GM12878 (cell line): ENCODE results near the gene NKAIN2. TPM values are rescaled to one million over a fixed set of nuclear protein-coding genes. Genes with fewer than 3 reads are reported as not detected.

ENCODE experiments used
- ATAC-seq: fragments of 200-7000 bp; cut with Tn5 transposase; 3 replicates; pipeline ENCODE4 v1.9.1; 2020; ENCODE audit warnings: mild to moderate bottlenecking, moderate library complexity
- BruUV-seq: library from RNA; stranded (reverse); fragments of 400-500 nt; replicated peaks from 2 replicates; lab custom pipeline; 2021; lab: Mats Ljungman, UMichigan
- CTCF ChIA-PET: fragments of 300-600 bp; sonication (Branson Sonifier 250); formaldehyde crosslinking; extraction: SDS; loops from one replicate; lab custom pipeline; 2021; ENCODE audit warnings: inconsistent platforms; lab: Yijun Ruan, JAX
- POLR2A ChIA-PET: fragments of 350-600 bp; formaldehyde crosslinking; extraction: SDS; loops from one replicate; lab custom pipeline; 2021; ENCODE audit warnings: inconsistent platforms; lab: Charles Lee
- RAD21 ChIA-PET: fragments of 300-600 bp; sonication (Branson Sonifier 250); formaldehyde crosslinking; loops from one replicate; lab custom pipeline; 2023; ENCODE audit warnings: antibody characterized with exemption; ENCODE audit not compliant: unreplicated experiment; lab: Charles Lee
- SMC1A ChIA-PET: fragments of 300-600 bp; sonication (Branson Sonifier 250); formaldehyde crosslinking; loops from one replicate; lab custom pipeline; 2023; ENCODE audit not compliant: unreplicated experiment, uncharacterized antibody; lab: Charles Lee
- DNase-seq: peaks from one replicate; pipeline ENCODE4 v3.0.0-alpha.2; 2011; ENCODE audit warnings: low read depth, low spot score
- FAIRE-seq: peaks from 3 replicates; lab custom pipeline; 2011; peaks lifted over from hg19 to GRCh38; lab: Jason Lieb, UNC
- H2AFZ ChIP-seq: 2 replicates; pipeline ENCODE4 v1.6.0; 2011; ENCODE audit warnings: low read depth, low read length, control low read depth; ENCODE audit not compliant: control insufficient read depth
- H3K27ac ChIP-seq: 2 replicates; pipeline ENCODE4 v1.5.1; 2011; ENCODE audit warnings: control low read depth; ENCODE audit not compliant: control insufficient read depth, insufficient read depth
- H3K27me3 ChIP-seq, 2 experiments: replicated peaks in 1 of 2; 2 replicates each; pipeline versions ENCODE4 v1.6.0 to v1.6.1; 2011; ENCODE audit warnings: low read length in 1 of 2; ENCODE audit not compliant: control insufficient read depth in 2 of 2, insufficient read depth in 2 of 2
- H3K36me3 ChIP-seq, 2 experiments: 2 replicates each; pipeline ENCODE4 v1.5.1; 2011; ENCODE audit warnings: low read length in 1 of 2; ENCODE audit not compliant: control insufficient read depth in 2 of 2, insufficient read depth in 2 of 2
- H3K4me1 ChIP-seq: 2 replicates; pipeline ENCODE4 v1.6.1; 2011; ENCODE audit warnings: mild to moderate bottlenecking, low read length, moderate library complexity, mixed read lengths; ENCODE audit not compliant: control insufficient read depth, insufficient read depth
- H3K4me2 ChIP-seq: 2 replicates; pipeline ENCODE4 v1.6.0; 2011; ENCODE audit warnings: control low read depth; ENCODE audit not compliant: control insufficient read depth, insufficient read depth
- H3K4me3 ChIP-seq: fragments of 200-600 bp; sonication (generic); 2 replicates; pipeline ENCODE4 v1.5.1; 2016
- H3K79me2 ChIP-seq: 2 replicates; pipeline ENCODE4 v1.6.0; 2011; ENCODE audit warnings: low read length; ENCODE audit not compliant: control insufficient read depth, insufficient read depth
- H3K9ac ChIP-seq: 2 replicates; pipeline ENCODE4 v1.8.0; 2011; ENCODE audit warnings: low read length, control low read depth, mixed read lengths; ENCODE audit not compliant: control insufficient read depth, insufficient read depth
- H3K9me3 ChIP-seq: replicated peaks from 3 replicates; pipeline ENCODE4 v1.5.1; 2011; ENCODE audit warnings: mild to moderate bottlenecking, low read length; ENCODE audit not compliant: control insufficient read depth, insufficient read depth
- H4K20me1 ChIP-seq: 2 replicates; pipeline ENCODE4 v1.6.0; 2011; ENCODE audit not compliant: control insufficient read depth, insufficient read depth
- BACH1 ChIP-seq: fragments of 450-650 bp; IDR thresholded peaks from 2 replicates; pipeline ENCODE4 v1.6.1; 2017; ENCODE audit warnings: mild to moderate bottlenecking, borderline replicate concordance
- CBX5 ChIP-seq: sonication (generic); IDR thresholded peaks from 2 replicates; pipeline ENCODE4 v1.6.1; 2016; ENCODE audit warnings: low read depth, moderate library complexity, mild to moderate bottlenecking, inconsistent platforms
- CHD2 ChIP-seq: IDR thresholded peaks from 2 replicates; pipeline ENCODE4 v1.6.1; 2011; ENCODE audit warnings: low read depth, low read length, improper control_type of control experiment, borderline replicate concordance
- FOXM1 ChIP-seq: IDR thresholded peaks from 2 replicates; pipeline ENCODE4 v1.6.1; 2012; ENCODE audit warnings: low read depth, mild to moderate bottlenecking, inconsistent platforms, low read length, moderate library complexity
- MAX ChIP-seq: IDR thresholded peaks from 2 replicates; pipeline ENCODE4 v1.6.1; 2012; ENCODE audit warnings: low read depth, low read length, improper control_type of control experiment
- POU2F2 ChIP-seq: IDR thresholded peaks from 3 replicates; pipeline ENCODE4 v1.6.1; 2011; ENCODE audit warnings: low read depth, mild to moderate bottlenecking, low read length, borderline replicate concordance
- REST ChIP-seq: IDR thresholded peaks from 2 replicates; pipeline ENCODE4 v1.6.1; 2012; ENCODE audit warnings: mild to moderate bottlenecking, low read depth, low read length
- RUNX3 ChIP-seq: IDR thresholded peaks from 2 replicates; pipeline ENCODE4 v1.6.1; 2012; ENCODE audit warnings: low read length, inconsistent platforms
- SMAD1 ChIP-seq: fragments of 450-650 bp; IDR thresholded peaks from 2 replicates; pipeline ENCODE4 v1.6.1; 2018; ENCODE audit warnings: mild to moderate bottlenecking, low read depth; ENCODE audit not compliant: partially characterized antibody
- SP1 ChIP-seq: IDR thresholded peaks from one replicate; pipeline ENCODE4 v1.6.1; 2011; ENCODE audit warnings: low read depth, low read length
- TAF1 ChIP-seq: IDR thresholded peaks from 2 replicates; pipeline ENCODE4 v1.6.1; 2011; ENCODE audit warnings: mild to moderate bottlenecking, low read depth, low read length, borderline replicate concordance
- TARDBP ChIP-seq: IDR thresholded peaks from 2 replicates; pipeline ENCODE4 v1.6.1; 2016; ENCODE audit warnings: borderline replicate concordance
- WGBS: methylation state at CpG from one replicate; pipeline ENCODE4 v1.1.6; 2016; ENCODE audit warnings: low lambda C conversion rate; ENCODE audit not compliant: insufficient replicate concordance, insufficient coverage; ENCODE audit errors: missing lambda C conversion rate; 5-methylcytosine and 5-hydroxymethylcytosine counted together
- in situ Hi-C: fragments of 300-500 bp; cut with MboI; formaldehyde crosslinking; loops from 9 replicates; pipeline ENCODE4 v1.14.3; 2018; ENCODE audit warnings: mixed read lengths
- intact Hi-C: fragments of 100-400 bp; cut with micrococcal nuclease; formaldehyde crosslinking; loops from one replicate; pipeline ENCODE4 v1.14.2; 2022; ENCODE audit not compliant: unreplicated experiment
- polyA plus RNA-seq, 11 experiments: library from polyadenylated mRNA; depleted of rRNA in 4 of 11; unstranded in 6 of 11; stranded (reverse) in 5 of 11; fragments of >200 nt; fragmentation: Nextera tagmentation in 4 of 11; fragmentation: Illumina TruSeq in 1 of 11; extraction: Ambion mirVana in 4 of 11; extraction: Trizol in 1 of 11; gene quantifications; 1 replicate in 1 of 11; 2 replicates in 10 of 11; pipeline versions ENCODE4 v1.2.1 to v1.2.3, GENCODE V29; 2011 to 2016; ENCODE audit warnings: inconsistent platforms in 2 of 11, missing spikeins in 2 of 11, low read depth in 1 of 11
- total RNA-seq, 4 experiments: library from RNA; depleted of rRNA in 3 of 4; stranded (reverse); fragments of >200 nt in 3 of 4; fragmentation: Illumina TruSeq in 1 of 4; extraction: Trizol in 1 of 4; gene quantifications; 2 replicates each; pipeline versions ENCODE4 v1.2.1 to v1.2.3, GENCODE V29; 2013 to 2021
- TF ChIP-seq, protein P1 (sequence below): fragments of 450-650 bp; IDR thresholded peaks from 2 replicates; pipeline ENCODE4 v1.6.1; 2017; ENCODE audit warnings: borderline replicate concordance

NKAIN2 gene
- total and polyA plus RNA-seq, 10 of the 15 experiments (the other 5 are each of a cell fraction or from before 2014, with no cell fraction given): not detected

- no TSS peak for BruUV-seq
- Histone ChIP-seq H3K27me3 (peaks cover 3 to 14% of the 10 kb centered on the region in 2 experiments), H3K9ac (no peak overlapping the region), H3K79me2 (no peaks in the 10 kb centered on the region), H3K4me1 (peaks cover 3% of the 10 kb centered on the region; the same call in 1 of the 2 replicates), H4K20me1 (no peaks in the 10 kb centered on the region), H3K9me3 (no peaks in the 10 kb centered on the region), H2AFZ (no peak overlapping the region), H3K4me2 (no peak overlapping the region), H3K27ac (no peak overlapping the region), H3K4me3 (no peak overlapping the region), H3K36me3 (no peaks in the 10 kb centered on the region)
- ATAC-seq: no peak
- no peak for FAIRE-seq
- ChIA-PET CTCF (interaction anchor here (0.8 kb wide), 1 partner anchor 91 kb away, joined by 3 read pairs; no protein-coding TSS in a partner anchor), RAD21 (no interaction called here), POLR2A (no interaction called here), SMC1A (no interaction called here)
- WGBS: 0% methylated on average over 1 of the region's 1 CpG
- TF ChIP-seq MAX: no peak
- TF ChIP-seq CHD2: no peak
- no peak for TF ChIP-seq SMAD1
- TF ChIP-seq POU2F2: no peak
- TF ChIP-seq TARDBP: no peak
- TF ChIP-seq SP1: no peak
- TF ChIP-seq, protein P1, sequence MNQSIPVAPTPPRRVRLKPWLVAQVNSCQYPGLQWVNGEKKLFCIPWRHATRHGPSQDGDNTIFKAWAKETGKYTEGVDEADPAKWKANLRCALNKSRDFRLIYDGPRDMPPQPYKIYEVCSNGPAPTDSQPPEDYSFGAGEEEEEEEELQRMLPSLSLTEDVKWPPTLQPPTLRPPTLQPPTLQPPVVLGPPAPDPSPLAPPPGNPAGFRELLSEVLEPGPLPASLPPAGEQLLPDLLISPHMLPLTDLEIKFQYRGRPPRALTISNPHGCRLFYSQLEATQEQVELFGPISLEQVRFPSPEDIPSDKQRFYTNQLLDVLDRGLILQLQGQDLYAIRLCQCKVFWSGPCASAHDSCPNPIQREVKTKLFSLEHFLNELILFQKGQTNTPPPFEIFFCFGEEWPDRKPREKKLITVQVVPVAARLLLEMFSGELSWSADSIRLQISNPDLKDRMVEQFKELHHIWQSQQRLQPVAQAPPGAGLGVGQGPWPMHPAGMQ: no peak
- no peak for TF ChIP-seq REST
- TF ChIP-seq BACH1: no peak
- no peak for TF ChIP-seq FOXM1
- TF ChIP-seq CBX5: no peak
- TF ChIP-seq RUNX3: no peak
- no peak for TF ChIP-seq TAF1
- in situ Hi-C loops (loop anchor here (25.0 kb wide), 1 partner anchor 981 kb away; no protein-coding TSS in a partner anchor), intact Hi-C loops (no loop called here)
- DNase-seq: no peak
Measured at GRCh38 chr6:123805921-123806320, 2.3 kb downstream of the NKAIN2 start.
